H1 (cell line): ENCODE data around the gene TMEM181. TPM values are rescaled to one million over a fixed set of nuclear protein-coding genes. Genes with fewer than 3 reads are reported as not detected.

Experiments used
- GTF2F1 ChIP-seq: IDR thresholded peaks from 2 replicates; pipeline ENCODE4 v1.6.1; 2012; ENCODE audit warnings: low read depth, low read length, improper control_type of control experiment, borderline replicate concordance
- POLR2A ChIP-seq, 2 experiments: IDR thresholded peaks; 1 replicate in 1 of 2; 2 replicates in 1 of 2; pipeline ENCODE4 v1.6.1; 2011; ENCODE audit warnings: low read depth in 2 of 2, low read length in 2 of 2, mild to moderate bottlenecking in 2 of 2; ENCODE audit errors: control extremely low read depth in 1 of 2
- RNF2 ChIP-seq: fragments of 200-900, 300-1000 bp; sonication (generic); IDR thresholded peaks from 2 replicates; pipeline ENCODE4 v1.7.1; 2016; ENCODE audit warnings: borderline replicate concordance, low read depth, mild to moderate bottlenecking, antibody characterized with exemption, low read length; ENCODE audit not compliant: poor library complexity, severe bottlenecking; ENCODE audit errors: missing control alignments
- SP2 ChIP-seq: IDR thresholded peaks from 2 replicates; pipeline ENCODE4 v1.6.1; 2012; ENCODE audit warnings: mild to moderate bottlenecking, low read length, inconsistent platforms
- polyA plus RNA-seq, 7 experiments: library from polyadenylated mRNA; depleted of rRNA in 3 of 7; stranded (reverse) in 5 of 7; unstranded in 2 of 7; fragments of >200 nt in 5 of 7; fragments of 200-250 nt in 2 of 7; gene quantifications; 1 replicate in 5 of 7; 2 replicates in 1 of 7; 4 replicates in 1 of 7; pipeline versions ENCODE4 v1.2.1 to v1.2.3, GENCODE V29; 2011 to 2013; ENCODE audit warnings: missing spikeins in 2 of 7, mixed read lengths in 2 of 7
- total RNA-seq: library from RNA; stranded (reverse); fragmentation: NEBNext Ultra II Directional; extraction: Animal tissue kit (Norgen Biotek cat#: 25700); gene quantifications from 2 replicates; pipeline ENCODE4 v1.2.1, GENCODE V29; 2021

Gene TMEM181
- total and polyA plus RNA-seq, 2 of the 8 experiments (the other 6 are each of a cell fraction or from before 2014, with no cell fraction given) = 8.6 to 19.0 TPM

GRCh38 chr6:158642097-158642601 lies 82.3 kb downstream of the TMEM181 start (continued):
- no peak for TF ChIP-seq RNF2
- no peak for TF ChIP-seq GTF2F1
- TF ChIP-seq SP2 = no peak
- no peak for TF ChIP-seq POLR2A (IDR thresholded peaks at IDR 0.05; ENCODE audit: control extremely low read depth in 1 of 2, low read depth in 2 of 2, low read length in 2 of 2)
